Stimulated activated naive CD8-positive, alpha-beta T cell treated with anti-CD3 and anti-CD28 coated beads, Interleukin-15, amount 100 ng/mL, for 72 hours (primary cell): ENCODE data around the gene TM4SF1.

Experiments used
- ATAC-seq: fragments of 150-1000 bp; cut with Tn5 transposase; 2 replicates; pipeline ENCODE4 v1.10.0; 2021; ENCODE audit warnings: mild to moderate bottlenecking, moderate library complexity
- DNase-seq, 2 donors: peaks; one replicate each; pipeline ENCODE4 v3.0.0; 2021 to 2022
- H3K27ac Mint-ChIP-seq, 2 donors: one replicate each; pipeline ENCODE4 v1.8.0; 2022; ENCODE audit warnings: mild to moderate bottlenecking in 2 of 2, mixed read lengths in 2 of 2, moderate library complexity in 2 of 2
- H3K27me3 Mint-ChIP-seq: one replicate; pipeline ENCODE4 v1.8.0; 2022; ENCODE audit warnings: mixed read lengths
- H3K4me1 Mint-ChIP-seq: one replicate; pipeline ENCODE4 v1.8.0; 2022; ENCODE audit warnings: mild to moderate bottlenecking, mixed read lengths
- H3K4me3 Mint-ChIP-seq, 2 donors: one replicate each; pipeline ENCODE4 v1.8.0; 2022; ENCODE audit warnings: mild to moderate bottlenecking in 2 of 2, mixed read lengths in 2 of 2, moderate library complexity in 1 of 2
- H3K9me3 Mint-ChIP-seq, 2 donors: one replicate each; pipeline ENCODE4 v1.8.0; 2022; ENCODE audit warnings: mixed read lengths in 2 of 2

TM4SF1 gene

GRCh38 chr3:149401212-149401925 lies 23.9 kb upstream of the TM4SF1 start:
- H3K4me3 Mint-ChIP-seq: no peak overlapping the region

GRCh38 chr3:149400645-149401044 lies 23.2 kb upstream of the TM4SF1 start:
- no peak overlapping the region for H3K27ac Mint-ChIP-seq
- H3K4me1 Mint-ChIP-seq: no peaks in the 10 kb centered on the region
- no peaks in the 10 kb centered on the region for H3K9me3 Mint-ChIP-seq
- H3K27me3 Mint-ChIP-seq: peaks cover 15% of the 10 kb centered on the region
- no peak overlapping the region for H3K4me3 Mint-ChIP-seq
- DNase-seq (no peak), ATAC-seq (no peak)

More at GRCh38 chr3:149401212-149401925, 23.9 kb upstream of the TM4SF1 start:
- DNase-seq (no peak), ATAC-seq (no peak)
- Mint-ChIP-seq H3K9me3 (no peaks in the 10 kb centered on the region), H3K4me1 (no peaks in the 10 kb centered on the region), H3K27ac (no peak overlapping the region), H3K27me3 (peaks cover 15% of the 10 kb centered on the region)

GRCh38 chr3:149398296-149398695 lies 20.8 kb upstream of the TM4SF1 start:
- DNase-seq: no peak
- Mint-ChIP-seq H3K27ac (no peak overlapping the region), H3K9me3 (no peaks in the 10 kb centered on the region), H3K4me3 (no peak overlapping the region), H3K27me3 (peaks cover 6% of the 10 kb centered on the region), H3K4me1 (no peaks in the 10 kb centered on the region)
- ATAC-seq: no peak

GRCh38 chr3:149397528-149397927 lies 20.1 kb upstream of the TM4SF1 start:
- peaks cover 6% of the 10 kb centered on the region for H3K27me3 Mint-ChIP-seq
- DNase-seq: no peak
- no peak overlapping the region for H3K4me3 Mint-ChIP-seq
- H3K27ac Mint-ChIP-seq: no peak overlapping the region
- no peaks in the 10 kb centered on the region for H3K4me1 Mint-ChIP-seq
- ATAC-seq: no peak
- no peaks in the 10 kb centered on the region for H3K9me3 Mint-ChIP-seq

DNA sequence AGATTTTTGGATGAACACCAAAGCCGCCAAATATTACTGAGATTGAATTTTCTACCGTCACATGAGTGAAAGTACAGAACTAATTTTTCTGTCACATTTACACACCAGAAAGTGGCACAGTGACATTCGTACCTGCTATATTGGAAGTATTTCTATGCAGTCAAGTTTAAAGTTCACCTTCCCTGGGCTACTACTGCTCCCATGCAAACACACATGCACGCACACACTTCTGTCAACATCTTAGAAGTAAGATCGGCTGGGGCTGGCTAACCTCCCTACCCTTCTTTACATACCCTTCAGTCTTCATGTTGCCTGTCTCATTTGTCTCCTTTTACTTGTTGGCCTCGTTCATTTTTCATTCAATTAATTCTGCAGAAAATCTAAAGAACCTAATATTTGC lies 19.0 kb upstream of the TM4SF1 start:
- Mint-ChIP-seq H3K4me1 (no peaks in the 10 kb centered on the region), H3K27ac (no peak overlapping the region), H3K9me3 (no peaks in the 10 kb centered on the region), H3K4me3 (no peak overlapping the region), H3K27me3 (peaks cover 7% of the 10 kb centered on the region)
- DNase-seq (no peak), ATAC-seq (no peak)

DNA sequence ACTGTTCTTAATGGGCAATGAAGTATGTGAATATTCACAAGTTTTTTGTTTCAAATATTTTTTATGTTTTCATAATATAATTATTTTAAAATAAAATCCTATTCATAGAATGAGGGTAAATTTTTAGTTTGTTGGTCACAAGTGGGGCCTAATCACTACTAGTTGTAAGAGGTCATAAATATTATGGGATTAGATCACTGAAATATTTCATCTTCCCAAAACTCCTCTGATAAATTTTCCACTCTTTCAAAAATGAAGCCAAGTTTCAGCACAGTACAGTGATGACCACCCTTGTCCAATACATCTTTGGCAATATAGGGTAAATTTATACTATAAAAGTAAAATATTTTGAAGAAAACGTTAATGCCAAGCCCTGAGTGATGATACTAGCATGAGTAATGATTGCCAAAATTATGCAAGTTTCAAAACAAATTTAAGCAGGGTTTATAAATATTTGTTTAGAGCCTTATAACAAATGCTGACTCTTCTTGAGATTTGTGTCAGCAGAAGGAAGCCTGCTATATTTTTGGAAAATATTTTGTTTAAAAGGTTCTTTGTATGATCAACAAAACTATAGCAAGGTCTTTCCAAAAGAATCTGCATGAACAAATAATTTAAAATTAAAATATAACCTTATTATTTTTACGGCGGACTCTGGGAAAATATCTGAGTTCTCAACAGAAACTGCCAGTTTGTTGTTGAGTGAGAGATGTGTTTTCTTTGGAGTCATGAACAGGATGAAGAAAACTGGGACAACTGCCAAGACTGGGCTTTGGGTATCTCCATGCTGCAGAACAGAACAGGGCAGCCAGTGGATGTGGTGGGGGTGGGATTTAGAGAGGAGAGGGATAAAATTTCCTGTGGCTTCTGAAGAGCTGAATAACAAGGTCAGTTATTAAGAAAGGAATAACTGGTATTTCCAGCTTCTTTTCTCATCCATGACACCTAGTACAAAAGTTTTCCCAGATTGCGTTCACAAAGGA lies 17.9 kb upstream of the TM4SF1 start:
- ATAC-seq (no peak), DNase-seq (no peak)
- no peaks in the 10 kb centered on the region for H3K4me1 Mint-ChIP-seq
- no peak overlapping the region for H3K27ac Mint-ChIP-seq
- no peaks in the 10 kb centered on the region for H3K9me3 Mint-ChIP-seq
- no peak overlapping the region for H3K4me3 Mint-ChIP-seq
- H3K27me3 Mint-ChIP-seq: peaks cover 14% of the 10 kb centered on the region

DNA sequence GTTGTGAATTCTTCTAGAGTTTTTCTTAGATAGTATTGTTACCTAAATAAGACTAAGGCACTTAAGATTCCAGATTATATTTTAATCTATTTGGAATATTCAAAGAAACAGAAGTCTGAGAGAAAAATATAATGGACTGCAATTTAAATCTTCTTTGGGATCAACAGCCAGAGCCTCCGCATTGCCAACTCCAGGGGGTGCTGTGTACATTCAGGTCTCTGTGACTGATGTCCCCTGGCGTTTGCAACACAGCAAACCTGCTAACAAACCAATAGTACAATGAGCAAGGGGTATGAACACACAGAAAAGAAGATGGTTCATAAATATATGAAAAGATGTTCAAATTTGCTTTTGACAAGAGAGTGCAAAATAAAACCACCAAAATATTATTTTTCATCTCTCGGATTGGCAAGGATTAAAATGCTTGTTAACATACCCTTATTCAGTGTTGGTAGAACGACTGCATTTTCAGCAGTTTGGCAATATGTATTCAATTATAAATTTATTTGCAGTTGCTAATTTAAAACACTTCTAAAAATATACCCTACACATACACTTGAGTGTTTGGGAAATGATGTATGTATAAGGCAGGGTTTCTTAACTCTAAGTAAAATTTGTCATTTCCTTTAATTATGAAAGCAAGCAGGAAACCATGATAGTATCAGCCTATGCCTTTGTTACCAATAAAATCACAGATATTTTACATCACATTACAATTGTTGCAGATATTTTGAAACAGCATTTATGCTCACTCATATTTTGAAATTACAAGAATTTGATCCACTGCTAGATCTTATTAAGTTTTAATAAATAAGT lies 16.1 kb upstream of the TM4SF1 start:
- DNase-seq (peak in 1 of 2 donors; percentile 22), ATAC-seq (peak; percentile 73)
- H3K4me1 Mint-ChIP-seq: no peaks in the 10 kb centered on the region
- no peaks in the 10 kb centered on the region for H3K9me3 Mint-ChIP-seq
- H3K27ac Mint-ChIP-seq: no peak overlapping the region
- peaks cover 8% of the 10 kb centered on the region for H3K27me3 Mint-ChIP-seq
- H3K4me3 Mint-ChIP-seq: no peak overlapping the region

DNA sequence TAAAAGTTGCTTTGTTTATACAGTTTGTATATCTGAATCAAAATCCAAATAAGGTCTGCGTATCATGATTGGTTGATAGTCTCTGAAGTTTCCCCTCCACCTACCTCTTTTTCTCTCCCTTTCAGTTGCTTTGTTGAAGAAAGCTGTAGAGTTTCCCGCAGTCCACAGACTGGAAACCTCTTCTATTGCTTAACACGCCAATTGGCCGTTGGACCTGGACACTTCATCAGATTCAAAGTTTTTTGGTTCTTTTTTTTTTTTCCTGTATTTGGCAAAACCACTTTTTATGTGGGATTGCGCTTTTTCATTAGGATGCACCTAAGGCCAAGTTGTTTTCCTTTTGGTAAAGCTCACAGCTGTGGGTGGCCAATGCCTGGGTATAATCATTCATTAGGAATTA lies 14.5 kb upstream of the TM4SF1 start:
- DNase-seq (no peak), ATAC-seq (no peak)
- Mint-ChIP-seq H3K4me3 (no peak overlapping the region), H3K4me1 (no peaks in the 10 kb centered on the region), H3K27me3 (peaks cover 8% of the 10 kb centered on the region), H3K27ac (peak overlapping the region in 1 of 2 donors; percentile 19), H3K9me3 (no peaks in the 10 kb centered on the region)

- H3K4me3 Mint-ChIP-seq: no peak overlapping the region
Observed at GRCh38 chr3:149390772-149391212, 13.3 kb upstream of the TM4SF1 start.

GRCh38 chr3:149390294-149390693 lies 12.8 kb upstream of the TM4SF1 start:
- ATAC-seq: no peak
- no peak overlapping the region for H3K4me3 Mint-ChIP-seq

More at GRCh38 chr3:149390772-149391212, 13.3 kb upstream of the TM4SF1 start:
- DNase-seq (no peak), ATAC-seq (no peak)
- Mint-ChIP-seq H3K27ac (no peak overlapping the region), H3K27me3 (peaks cover 8% of the 10 kb centered on the region), H3K4me1 (no peaks in the 10 kb centered on the region), H3K9me3 (no peaks in the 10 kb centered on the region)

DNA sequence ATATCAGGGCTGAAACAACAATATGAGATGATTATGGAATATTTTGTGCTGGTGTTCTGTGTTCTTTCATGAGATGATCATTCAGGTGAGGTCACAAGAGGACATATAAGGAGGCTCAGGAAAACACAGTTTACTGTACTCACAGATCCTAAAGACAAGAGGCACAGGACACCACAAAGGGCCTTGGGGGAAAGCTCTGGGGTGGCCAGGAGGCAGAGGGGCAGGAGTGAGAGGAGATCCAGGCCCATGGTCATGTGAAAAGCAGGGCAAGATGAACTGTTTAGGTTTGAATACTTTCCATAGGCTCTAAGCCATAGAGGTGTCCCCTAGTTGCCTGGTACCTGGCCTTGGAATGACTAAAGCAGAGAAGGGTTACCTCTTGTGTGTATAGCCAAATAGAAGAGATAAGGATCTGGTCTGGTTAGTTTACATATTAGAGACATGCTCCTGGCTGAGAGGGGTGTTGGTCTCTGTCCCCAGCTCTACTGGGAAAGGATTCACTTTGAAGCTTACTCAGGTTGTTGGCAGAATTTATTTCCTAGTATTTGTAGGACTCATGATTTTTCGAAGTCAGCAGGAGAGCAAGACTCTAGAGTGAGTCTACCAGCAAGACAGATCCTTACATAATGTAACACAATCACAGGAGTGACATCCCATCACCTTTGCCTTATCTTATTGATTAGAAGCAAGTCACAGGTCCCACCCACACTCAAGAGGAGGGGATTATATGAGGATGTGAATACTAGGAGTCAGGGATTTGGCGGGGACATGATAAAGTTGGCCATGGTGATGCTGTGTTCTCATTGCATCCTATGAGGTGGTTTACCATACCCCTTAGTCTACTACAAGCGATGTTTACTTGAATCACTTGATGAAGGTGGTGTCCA lies 11.3 kb upstream of the TM4SF1 start:
- Mint-ChIP-seq H3K27ac (no peak overlapping the region), H3K4me1 (no peaks in the 10 kb centered on the region), H3K9me3 (no peaks in the 10 kb centered on the region), H3K4me3 (no peak overlapping the region), H3K27me3 (peaks cover 8% of the 10 kb centered on the region)
- ATAC-seq: no peak
- no peak for DNase-seq

More at GRCh38 chr3:149390294-149390693, 12.8 kb upstream of the TM4SF1 start:
- H3K9me3 Mint-ChIP-seq: no peaks in the 10 kb centered on the region
- H3K4me1 Mint-ChIP-seq: no peaks in the 10 kb centered on the region
- H3K27me3 Mint-ChIP-seq: peaks cover 8% of the 10 kb centered on the region
- DNase-seq: no peak
- no peak overlapping the region for H3K27ac Mint-ChIP-seq

DNA sequence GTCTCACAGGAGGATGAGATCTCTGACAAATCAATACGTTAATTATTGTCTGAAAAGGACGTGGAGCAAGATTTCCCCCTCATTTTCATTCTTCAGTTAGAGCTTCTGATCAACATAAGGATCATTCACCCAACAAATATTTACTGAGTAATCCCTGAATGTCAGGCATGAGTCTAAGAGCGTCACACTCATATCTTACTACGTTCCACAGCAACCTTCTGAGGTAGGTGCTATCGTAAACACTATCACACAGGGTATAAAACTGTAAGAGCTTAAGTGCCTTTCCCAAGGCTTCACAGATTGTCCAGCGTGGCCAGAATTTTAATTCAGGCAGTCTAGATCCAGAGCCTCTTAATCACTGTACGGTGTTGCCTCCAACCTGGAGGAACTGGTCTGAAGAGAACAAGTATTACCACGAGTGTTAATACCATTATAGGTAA lies 10.6 kb upstream of the TM4SF1 start:
- DNase-seq (no peak), ATAC-seq (no peak)
- no peak overlapping the region for H3K4me3 Mint-ChIP-seq
- peaks cover 8% of the 10 kb centered on the region for H3K27me3 Mint-ChIP-seq
- H3K4me1 Mint-ChIP-seq: no peaks in the 10 kb centered on the region
- no peak overlapping the region for H3K27ac Mint-ChIP-seq
- H3K9me3 Mint-ChIP-seq: no peaks in the 10 kb centered on the region

DNA sequence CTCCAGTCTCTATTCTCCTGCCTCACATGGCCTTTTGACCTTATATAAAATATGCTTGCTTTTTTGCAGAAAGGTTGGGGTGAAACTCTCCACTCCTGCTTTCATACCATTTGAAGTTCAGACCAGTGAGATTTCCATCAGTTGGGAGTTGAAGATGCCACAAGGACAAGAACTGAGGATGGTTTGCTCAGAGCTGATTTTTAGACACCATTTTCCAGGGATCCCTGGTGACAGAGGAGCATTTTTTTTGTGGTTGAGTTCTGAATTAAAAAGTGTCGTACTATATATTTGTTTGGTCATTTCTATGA lies 8.8 kb upstream of the TM4SF1 start:
- H3K4me1 Mint-ChIP-seq: no peaks in the 10 kb centered on the region
- ATAC-seq (no peak), DNase-seq (no peak)
- no peak overlapping the region for H3K27ac Mint-ChIP-seq
- no peak overlapping the region for H3K4me3 Mint-ChIP-seq
- no peaks in the 10 kb centered on the region for H3K9me3 Mint-ChIP-seq
- H3K27me3 Mint-ChIP-seq: peaks cover 5% of the 10 kb centered on the region

DNA sequence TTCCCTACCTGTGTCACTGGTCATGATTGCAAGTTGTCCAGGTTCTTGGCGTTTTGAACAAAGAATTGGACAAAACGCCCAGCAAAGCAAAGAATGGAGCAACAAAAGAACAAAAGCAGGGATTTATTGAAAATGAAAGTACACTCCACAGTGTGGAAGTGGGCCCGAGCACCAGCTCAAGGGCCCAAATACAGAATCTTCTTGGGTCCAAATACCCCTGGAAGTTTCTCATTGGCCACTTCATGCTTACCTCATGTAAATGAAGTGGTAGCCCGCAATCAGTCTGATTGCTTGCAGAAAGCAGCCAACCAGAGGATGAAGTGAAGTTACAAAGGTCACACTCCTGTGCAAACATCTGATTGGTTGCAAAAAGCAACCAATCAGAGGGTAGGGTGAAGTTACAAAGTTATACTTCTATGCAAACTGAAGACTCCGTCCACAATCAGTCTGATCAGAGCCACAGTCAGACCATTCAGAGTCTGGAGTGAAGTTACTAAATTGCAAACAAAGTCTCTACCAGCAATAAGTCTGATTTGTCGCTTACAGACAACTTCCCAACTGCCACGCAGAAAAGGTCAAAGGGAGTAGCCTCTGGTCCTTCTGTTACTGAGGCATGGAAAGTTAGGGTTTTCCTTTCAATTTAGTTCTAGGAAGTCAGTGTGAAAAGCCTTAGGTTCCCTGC lies 8.3 kb upstream of the TM4SF1 start:
- ATAC-seq: no peak
- Mint-ChIP-seq H3K4me1 (no peaks in the 10 kb centered on the region), H3K27ac (no peak overlapping the region), H3K27me3 (peaks cover under 1% of the 10 kb centered on the region), H3K4me3 (no peak overlapping the region), H3K9me3 (no peaks in the 10 kb centered on the region)
- no peak for DNase-seq
